Stromal cell of bone marrow (primary cell): ENCODE data around the gene NRP1.
"Not testable (repeated sequence)": the region's sequence is repeated elsewhere in the genome, so short reads cannot be mapped to it uniquely, and the experiment has no call there.

ENCODE experiments used
- DNase-seq: peaks from one replicate; pipeline ENCODE4 v3.0.0-alpha.2; 2012; ENCODE audit warnings: low read depth

Gene NRP1

DNA sequence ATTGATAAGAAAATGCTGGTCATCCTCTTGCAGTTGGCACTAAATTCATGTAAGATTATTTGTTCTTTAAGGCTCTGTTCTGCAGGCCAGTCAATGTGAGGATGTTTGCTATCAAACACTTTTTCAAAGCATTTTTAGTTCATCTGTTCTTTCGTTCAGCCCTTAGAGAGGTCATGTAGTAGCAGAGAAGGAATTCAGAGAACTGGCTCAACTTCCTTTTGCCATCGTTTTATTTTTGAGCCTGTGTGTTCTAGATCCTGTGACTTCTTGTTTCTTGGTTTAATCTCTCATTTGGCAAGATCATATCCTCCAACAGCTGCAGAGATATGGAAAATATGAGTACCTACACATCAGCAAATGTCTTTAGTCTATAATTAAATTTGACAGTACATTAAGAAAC is 184.3 kb downstream of the NRP1 start:
- DNase-seq: no peak

DNA sequence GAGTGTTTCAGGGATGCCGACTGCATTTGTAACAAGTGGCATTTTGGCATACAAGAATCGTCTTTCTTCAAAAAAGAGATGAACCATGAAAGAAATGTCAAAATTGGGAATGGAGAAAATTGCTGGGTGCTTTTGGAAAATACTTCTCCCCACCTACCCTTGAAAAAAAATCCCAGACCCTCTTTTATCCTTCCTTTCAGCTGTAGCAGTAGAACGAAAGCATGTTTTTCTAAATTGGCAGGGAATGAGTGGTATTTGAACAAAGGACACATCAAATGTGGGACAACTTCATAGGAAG is 187.5 kb downstream of the NRP1 start:
- DNase-seq: no peak

DNA sequence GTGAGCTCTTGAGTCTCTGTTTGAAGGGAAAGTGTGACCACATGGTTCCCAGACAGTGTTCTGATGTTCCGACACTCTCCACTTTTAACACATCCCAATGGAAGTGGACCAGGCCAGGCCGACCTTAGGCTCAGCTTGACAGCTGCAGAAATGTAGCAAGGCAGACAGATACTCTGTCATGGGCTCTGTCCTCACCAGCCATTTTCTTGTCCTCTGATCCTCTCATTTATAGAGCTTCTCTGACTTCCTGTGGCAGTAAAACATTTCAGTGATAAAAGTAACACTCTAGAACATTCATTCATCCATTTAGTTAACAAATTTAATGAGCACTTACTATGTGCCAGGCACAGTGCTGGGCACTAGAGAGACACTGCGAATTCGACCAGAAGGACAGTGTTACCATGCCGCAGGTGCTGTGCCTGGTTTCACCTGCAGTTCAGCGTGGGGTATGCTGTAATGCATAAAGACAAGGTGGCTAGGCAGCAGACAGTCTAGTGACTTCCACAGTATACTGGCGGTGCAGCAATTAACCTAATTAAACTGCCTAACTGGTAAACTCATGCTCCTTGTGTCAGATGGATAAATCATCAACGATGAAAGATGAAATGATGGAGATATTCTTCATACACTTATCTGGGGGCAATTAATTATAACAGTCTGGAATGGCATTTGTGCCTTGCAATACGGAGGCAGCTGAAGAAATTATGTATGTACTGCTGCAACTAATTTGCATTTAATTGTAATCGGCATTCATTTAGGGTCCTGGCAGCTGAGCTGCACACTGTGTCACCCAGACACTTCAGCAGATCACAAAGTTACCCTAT is 188.1 kb downstream of the NRP1 start:
- DNase-seq: no peak

DNA sequence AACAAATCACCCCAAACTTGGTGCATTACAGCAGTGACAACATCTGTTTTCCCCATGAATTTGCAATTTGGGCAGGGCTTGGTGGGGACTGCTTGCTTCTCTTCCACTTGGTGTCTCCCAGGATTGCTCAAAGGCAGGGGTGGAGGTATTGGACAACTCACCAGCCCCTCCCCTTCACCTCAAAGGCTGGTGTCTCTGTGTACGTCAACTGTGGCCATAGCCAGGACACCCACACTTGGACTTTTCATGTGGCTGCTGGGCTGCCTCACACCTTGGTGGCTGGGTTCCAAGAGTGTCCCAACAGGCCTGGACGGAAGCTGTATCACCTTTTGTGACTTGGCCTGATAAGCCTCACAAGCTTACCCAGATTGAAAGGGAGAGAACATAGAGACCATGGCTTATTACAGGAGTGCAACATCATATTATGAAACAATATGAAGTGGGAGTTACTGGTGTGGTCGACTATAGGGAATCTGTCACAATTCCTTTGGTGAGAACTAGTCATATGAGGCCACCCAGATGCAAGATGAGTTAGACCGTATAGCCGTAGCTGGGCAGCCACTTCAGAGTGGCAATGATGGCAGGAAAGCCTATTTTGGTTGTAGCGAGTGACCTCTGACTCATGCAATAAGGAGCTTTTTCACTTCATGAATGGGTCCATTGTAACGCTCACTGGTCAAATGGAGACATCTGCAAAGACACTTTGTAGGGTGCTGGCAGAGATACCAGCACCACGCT is 188.8 kb downstream of the NRP1 start:
- no peak for DNase-seq

DNA sequence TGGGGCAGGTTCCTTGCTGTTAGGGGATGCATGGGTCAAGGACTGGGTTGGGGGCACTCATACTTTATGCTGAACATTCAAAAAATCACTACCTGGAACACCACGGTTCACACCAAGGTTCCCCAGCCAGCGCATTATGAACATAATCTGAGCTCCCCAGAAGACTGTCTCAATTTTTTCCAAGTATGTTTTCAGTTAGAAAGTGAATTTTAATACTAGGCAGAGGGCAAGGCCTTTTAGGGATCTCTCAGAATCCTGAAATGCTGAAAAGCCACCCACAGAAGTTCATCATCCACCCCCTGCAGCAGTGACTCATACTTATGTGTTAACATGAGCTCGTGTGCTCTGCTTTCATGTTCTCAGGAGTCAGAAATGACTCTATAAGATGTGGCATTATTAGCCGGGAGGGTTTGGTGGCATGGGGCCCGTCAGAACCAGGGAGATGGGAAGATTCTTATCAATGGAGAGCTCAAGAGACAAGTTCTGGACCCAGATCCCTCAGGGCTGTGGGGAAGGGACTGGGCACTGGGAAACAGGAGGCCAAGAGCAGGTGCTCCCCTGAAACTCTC is 191.2 kb downstream of the NRP1 start:
- peak; percentile 78 for DNase-seq

DNA sequence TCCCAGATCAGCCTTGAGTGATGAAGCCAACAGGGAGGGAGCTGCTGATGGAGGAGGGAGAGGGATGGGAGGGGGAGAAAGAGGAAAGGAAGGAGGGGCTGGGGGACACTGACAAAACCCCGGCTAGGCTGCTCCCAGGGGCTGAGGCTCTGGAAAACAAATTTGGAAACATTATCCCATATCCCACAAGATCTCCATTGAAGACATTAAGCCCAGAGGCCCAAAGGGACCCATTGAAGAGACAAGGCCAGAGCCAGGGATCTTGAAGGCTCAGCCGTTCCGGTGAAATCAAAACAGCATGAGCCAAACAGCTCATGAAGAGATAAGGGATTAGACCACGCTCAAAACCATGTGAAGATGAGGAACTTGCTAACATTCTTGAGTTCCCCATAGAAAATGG is 192.2 kb downstream of the NRP1 start:
- no peak for DNase-seq

DNA sequence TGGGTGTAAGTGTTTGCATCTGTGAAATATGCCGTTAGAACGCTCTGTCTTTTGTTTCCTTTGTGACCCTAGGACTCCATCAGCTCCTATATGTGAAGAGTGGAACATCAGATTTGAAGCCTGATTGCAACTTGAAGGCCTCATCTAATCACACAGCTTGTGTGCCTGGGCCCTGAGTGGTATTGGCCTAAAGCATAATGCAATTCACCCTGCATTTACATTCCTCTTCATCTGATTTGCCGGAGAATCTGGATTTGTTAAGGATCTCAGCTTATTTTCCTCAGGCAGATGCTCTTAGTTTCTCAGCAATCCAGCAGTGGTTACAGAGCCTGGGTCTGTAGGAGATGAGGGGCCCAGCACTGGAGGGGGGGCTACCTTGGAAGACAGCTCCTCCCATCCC is 193.2 kb downstream of the NRP1 start:
- DNase-seq: no peak

DNA sequence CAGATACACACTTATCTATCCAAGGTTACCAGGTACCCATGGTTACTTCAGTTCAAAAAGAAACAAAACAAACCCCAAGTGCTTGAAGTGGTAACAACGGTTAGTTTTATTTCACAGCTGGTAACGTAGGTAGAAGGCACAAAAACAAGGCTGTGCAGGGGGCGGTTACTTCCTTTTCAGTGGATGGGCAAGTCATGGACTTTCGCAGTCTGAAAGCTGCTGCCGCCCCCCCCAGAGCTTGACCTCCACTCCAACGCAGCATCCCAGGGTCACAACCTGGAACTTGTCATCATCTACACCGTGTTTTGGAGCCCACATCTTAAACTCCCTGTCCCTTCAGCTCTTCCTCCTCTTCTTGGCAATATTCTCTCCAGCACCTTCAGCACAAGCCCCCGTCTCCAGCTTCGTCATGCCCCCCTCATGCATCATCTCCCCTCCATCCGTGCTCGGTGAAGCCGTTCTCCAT is 195.3 kb downstream of the NRP1 start:
- no peak for DNase-seq

DNA sequence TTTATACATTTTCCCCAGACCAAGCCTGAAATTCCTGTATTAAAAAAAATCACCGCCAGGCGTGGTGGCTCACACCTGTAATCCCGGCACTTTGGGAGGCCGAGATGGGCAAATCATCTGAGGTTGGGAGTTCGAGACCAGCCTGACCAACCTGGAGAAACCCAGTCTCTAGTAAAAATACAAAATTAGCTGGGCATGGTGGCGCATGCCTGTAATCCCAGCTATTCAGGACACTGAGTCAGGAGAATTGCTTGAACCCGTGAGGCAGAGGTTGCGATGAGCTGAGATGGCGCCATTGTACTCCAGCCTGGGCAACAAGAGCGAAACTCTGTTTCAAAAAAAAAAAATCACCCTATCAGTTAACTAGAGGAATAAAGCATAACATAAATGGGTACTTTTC is 195.8 kb downstream of the NRP1 start:
- DNase-seq: not testable (repeated sequence)

DNA sequence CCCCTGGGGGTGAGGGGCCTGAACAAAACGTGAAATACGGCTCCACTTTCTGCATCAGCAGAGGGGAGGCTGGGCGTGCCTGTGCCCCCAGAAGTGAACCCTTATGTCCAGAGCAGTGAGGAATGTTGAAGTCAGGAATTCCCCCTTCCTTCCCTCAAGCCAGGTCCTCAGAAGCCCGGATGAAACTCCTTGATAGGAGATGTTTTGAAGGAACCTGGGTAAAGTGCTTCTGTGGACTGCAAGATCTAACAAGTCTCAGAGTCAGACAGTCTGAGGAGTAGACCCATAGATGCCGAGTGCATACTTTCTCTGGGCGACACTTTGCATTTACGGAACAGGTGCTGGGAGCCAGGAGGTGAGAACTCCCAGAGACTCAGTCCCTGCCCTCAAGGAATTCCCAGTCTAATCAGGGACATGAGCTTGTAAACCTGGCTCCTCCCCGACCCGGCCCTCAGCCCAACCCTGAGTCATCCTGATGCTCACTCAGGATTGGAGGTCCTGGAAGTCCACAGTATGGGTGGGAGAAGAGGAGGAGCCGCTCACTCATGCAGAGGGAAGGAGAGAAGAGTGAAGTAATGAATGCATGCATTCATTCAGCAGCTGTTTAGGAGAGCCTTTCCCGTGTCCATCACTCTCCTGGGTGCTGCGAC is 197.0 kb downstream of the NRP1 start:
- no peak for DNase-seq

DNA sequence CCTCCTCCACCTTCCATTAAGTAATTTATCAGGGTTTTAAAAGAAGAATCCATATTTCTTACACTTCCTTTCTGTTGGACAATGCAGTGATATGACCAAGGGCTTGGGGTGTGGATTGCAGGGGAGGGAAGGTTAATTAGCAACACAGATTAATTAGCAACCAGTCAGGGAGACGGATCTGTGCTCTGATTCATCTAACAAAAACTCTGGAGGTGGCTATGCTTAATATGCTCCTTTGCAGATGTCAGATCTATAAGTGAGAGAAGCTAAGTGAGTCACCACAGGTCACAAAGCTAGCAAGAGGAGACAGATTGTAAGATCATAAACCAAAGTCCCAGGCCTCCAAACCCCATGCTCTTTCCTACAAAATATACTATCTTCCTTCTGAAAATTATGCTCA is 197.7 kb downstream of the NRP1 start:
- DNase-seq: no peak

DNA sequence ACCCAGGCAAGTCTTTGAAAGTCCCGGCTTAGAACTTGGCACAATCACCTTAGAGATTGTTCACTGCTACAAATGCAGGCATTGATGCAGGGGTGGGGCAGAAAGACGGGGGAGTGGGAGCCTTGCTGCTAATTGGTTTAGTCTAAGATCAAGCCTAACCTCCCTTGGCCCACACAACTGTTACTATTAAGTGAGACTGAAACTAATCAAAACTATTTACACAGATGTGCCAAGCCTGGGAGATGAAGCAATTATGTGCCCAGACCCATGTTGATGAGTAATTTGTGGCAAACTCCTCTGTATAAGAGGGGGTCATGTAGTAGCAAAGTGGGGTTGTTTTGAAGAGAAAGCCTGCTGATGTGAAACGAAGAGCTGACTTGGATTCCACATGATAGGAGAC is 198.2 kb downstream of the NRP1 start:
- DNase-seq: no peak

DNA sequence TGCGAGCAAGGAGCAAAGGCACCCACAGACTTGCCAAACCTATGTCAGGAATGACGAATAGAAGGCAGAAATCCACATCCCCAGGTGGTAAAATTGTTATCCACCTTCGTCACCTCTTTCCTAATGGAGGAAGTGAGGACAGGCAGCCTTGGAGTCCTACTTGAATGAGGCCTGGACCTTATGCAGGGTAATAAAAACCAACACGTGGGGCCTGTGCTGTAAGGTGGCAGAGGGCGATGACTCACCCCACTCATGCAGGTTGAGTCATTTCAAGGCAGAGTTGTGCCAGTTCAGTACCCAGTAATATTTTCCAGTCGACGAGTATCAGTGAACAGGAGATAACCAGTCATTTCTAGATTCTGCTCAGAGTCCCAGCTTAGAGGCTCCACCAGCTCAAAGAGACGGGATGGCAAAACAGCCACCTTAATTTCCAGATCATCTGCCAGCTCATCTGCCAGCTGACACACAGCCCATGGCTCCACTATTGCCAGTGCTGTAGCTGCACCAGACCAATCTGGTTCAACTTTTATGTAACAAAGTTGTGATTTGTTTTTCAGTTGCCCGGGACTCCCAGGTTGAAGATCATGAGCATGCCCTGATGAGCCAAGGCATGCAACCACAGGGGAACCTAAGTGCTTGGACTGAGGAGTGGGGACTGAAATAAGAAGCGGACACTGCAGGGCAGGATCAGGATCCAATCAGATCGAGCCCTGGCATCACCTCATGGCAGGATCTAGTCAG is 200.3 kb downstream of the NRP1 start:
- DNase-seq: peak; percentile 82

DNA sequence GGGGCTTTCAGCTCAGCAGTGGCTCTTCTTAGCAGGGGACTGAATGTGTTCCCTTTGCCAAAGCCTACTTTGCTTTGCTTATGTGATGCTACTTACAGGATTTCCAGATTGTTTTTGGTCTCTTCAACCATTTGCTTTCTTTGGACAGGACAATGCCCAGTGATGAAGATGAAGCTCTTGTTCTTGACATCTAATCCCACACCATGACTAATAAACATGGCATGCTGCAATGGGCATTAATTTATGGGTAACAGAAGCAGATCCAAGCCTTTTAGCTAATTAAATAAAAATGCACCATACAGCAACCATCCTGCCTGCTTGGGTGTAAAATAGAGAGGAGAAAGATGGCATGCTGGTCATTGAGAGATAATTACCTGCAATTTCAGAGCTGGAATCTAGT is 200.9 kb downstream of the NRP1 start:
- DNase-seq: no peak

DNA sequence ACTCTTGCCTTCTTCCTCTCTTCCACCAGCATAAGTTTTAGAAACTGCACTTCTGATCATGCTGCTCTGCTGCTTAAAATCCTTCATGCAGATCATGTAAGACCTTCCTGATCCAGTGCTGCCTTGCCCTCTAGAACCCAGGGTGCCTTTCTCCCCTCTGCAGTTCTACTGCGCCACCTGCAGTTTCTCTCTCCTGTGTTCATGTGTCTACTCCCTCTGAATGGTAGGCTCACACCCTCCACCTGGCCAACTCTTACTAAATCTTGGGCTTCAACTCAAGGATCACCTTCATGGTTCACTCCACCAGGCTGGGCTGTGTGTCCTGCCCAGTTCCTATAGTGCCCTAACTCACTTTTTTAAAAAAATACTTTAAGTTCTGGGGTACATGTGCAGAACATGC is 201.8 kb downstream of the NRP1 start:
- no peak for DNase-seq

DNA sequence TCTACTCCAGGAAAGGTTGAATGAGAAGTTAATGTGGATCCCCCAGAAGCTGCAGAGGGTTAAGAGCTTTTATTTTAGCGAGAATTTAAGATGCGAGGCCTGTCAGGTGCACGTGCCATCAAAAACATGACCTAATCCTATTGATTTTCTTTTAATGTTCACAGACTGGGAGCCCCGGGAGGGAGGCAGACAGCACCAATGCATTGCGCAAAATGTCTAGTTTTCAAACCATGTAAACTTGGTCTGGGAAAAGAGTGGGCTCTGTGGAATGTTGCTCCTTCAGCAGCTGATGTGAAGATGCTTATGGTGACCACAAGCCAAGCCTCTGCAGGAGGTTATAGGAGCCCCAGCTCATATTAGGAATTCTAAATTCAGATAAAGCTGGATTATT is 204.5 kb downstream of the NRP1 start:
- no peak for DNase-seq

DNA sequence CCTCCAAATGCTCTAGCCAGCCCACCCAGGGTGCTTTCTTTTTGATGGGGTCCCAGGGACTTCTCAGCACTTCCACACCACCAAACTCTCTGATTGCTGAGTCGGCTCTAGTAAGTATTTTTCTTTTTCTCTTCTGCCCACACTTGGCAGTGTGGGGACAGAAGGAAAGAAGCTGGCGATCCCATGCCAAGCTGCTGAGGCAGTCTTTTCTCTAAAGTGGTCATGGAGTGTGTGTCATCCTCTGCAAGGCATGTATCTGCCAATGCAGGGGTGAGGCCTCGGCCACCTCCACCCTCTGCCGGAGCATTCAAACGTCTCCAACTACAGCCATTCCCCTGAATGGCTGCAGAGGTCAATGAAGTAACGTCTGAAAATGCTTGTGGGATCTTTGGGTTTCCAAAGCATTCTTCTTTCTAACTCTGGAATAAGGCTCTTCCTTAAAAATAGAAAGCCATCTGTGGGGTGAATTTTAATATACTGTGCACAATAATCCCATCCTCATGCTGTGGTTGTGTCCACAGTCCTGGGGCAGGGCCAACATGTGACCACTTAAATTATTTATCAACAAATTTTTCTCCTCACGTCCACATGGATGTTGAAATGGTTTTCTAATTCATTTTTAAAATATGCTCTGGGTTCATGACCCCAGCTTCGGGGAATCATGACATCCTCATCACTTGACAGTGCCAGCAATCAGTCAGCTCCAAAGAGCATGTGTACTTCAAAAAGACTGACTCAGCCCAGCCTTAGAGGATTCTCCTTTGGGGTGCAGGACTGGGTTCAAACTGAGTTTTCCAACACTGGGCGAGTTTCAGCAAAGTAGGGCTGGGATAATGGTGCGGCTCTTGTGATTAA is 205.1 kb downstream of the NRP1 start:
- peak; percentile 94 for DNase-seq

DNA sequence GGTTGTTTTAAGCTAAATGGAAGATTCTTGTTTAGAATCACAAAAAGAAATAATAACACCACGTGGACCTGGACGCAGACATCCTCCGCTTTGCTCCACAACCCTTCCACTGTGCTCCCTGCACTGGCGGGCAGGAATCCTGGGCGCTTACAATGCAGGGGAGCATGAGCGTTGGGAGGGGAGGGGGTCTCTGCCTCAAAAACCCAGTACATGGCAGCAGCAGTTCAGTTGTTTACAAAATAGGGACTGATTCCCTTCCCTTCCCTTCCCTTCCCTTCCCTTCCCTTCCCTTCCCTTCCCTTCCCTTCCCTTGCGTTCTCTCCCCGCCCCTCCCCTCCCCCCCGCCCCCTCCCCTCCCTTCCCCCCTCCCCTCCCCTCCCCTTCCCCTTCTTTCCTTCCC is 206.8 kb downstream of the NRP1 start:
- DNase-seq: no peak
